GM18951 (cell line): ENCODE data around the gene MIS18A.

Experiments used
- POLR2A ChIP-seq: IDR thresholded peaks from 4 replicates; pipeline ENCODE4 v1.6.1; 2011; ENCODE audit warnings: mild to moderate bottlenecking; ENCODE audit not compliant: insufficient read length, insufficient read depth; ENCODE audit errors: extremely low read depth
- in situ Hi-C: fragments of 300-500 bp; cut with MboI; formaldehyde crosslinking; loops from one replicate; pipeline ENCODE4 v1.12.0; 2022; ENCODE audit warnings: low sequenced_read_pairs, mixed read lengths, inconsistent platforms; ENCODE audit not compliant: unreplicated experiment

Gene MIS18A

DNA sequence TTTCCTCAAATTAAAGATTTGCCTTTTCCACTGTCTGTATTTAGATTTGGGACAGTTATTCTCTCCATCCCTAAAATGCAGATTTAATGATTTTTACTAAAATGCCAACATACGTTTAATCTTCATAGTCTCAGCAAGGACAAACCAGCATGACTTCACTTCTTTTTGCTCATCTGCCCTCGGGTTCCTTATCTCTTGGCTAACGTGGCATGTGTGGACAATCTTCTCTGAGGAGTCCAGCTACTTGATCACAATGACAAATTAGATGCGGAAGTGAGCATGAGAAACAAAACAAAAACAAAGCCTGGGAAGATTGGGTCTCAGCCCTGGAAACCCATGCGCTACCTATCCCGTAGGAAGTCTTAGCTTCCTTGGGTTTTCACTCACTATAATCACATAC is 20.8 kb upstream of the MIS18A start:
- in situ Hi-C loops = no loop called here
- TF ChIP-seq POLR2A = no peak

DNA sequence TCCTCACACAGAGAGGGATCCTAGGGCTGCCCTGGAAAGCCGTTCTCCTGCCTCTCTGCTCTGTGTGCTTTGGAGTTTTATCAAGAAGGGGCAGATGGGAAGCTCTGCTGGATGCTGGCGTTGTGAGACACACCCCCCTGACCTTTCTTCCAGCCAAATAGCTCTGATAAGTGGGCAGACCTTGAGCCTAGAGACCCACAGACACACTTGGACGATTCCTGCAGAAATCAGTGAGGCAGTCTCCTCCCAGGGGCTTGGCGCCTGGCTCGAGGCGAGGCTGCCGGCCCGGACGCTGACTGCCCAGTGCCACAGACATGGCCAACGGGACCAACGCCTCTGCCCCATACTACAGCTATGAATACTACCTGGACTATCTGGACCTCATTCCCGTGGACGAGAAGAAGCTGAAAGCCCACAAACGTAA is 19.8 kb upstream of the MIS18A start, which contains the start of gene MRAP:
TSS of gene MRAP (plus strand) at position 198 of the 424 bp plus-strand sequence. CDS start at position 315, 117 bp downstream.
- in situ Hi-C loops = no loop called here

DNA sequence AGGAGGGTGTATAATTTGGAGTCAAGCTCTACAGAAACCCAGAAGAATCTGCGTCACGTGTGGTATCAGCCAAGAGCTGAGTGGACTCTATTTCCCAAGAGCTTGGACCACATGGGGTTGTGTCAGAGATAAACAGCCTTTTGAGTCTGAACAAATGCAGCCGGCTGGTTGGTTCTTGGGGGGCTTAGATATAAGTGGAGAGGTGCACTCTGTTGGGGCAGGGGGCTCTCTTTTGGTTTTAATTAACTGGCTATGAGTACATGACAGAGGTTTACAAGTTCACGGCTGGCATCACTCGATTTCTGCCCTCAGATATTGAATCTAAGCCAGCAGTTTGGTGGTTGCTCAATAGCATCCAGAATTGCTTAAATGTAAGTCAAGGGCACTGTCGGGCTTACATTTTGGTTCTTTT is 19.3 kb upstream of the MIS18A start:
- TF ChIP-seq POLR2A = no peak
- in situ Hi-C loops = no loop called here

More for the DNA sequence above, 19.8 kb upstream of the MIS18A start, which contains the start of gene MRAP:
- no peak for TF ChIP-seq POLR2A

DNA sequence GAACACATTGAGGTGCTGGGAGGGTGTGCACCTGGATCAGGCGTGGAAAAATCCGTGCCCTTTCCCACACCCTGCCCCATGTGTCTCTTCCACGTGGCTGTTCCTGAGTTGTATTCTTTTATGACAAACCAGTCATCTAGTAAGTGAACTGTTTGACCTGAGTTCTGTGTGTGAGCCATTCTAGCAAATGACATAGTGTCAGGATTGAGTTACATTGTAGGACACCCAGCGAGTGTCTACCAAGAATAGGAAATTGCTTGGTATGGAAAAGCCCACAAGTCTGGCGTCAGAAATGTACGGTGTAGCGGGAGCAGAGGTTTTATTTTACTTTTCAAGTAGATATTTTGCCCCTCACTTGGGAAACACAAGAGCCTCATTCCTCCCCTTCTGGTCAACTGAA is 18.6 kb upstream of the MIS18A start:
- TF ChIP-seq POLR2A = no peak
- in situ Hi-C loops = no loop called here

DNA sequence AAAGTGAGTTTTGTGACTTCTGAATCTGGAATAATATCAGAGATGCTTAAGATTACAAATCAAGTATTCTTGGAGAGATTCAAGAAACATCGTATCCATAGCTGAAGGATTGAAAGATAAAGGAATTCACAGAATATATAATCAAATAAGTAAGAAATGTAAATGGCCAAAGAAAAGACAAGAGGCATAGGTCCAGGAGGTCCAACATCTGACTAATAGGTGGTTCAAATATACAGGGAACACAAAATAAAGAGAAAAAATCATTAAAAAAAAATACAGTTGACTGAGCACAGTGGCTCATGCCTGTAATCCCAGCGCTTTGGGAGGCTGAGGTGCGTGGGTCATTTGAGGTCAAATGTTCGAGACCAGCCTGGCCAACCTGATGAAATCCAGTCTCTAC is 6.6 kb upstream of the MIS18A start:
- in situ Hi-C loops = no loop called here

DNA sequence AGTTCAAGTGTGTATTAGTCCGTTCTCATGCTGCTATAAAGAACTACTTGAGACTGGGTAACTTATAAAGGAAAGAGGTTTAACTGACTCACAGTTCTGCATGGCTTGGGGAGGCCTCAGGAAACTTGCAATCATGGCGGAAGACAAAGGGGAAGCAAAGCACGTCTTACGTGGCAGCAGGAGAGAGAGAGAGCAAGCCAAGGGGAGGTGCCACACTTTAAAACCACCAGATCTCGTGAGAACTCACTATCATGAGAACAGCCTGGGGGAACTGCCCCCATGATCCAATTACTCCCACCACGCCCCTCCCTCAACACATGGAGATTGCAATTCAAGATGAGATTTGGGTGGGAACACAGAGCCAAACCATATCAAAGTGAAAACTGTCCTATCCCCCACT is 4.1 kb upstream of the MIS18A start:
- in situ Hi-C loops = no loop called here
- no peak for TF ChIP-seq POLR2A

More for the DNA sequence above, 6.6 kb upstream of the MIS18A start:
- TF ChIP-seq POLR2A = no peak

DNA sequence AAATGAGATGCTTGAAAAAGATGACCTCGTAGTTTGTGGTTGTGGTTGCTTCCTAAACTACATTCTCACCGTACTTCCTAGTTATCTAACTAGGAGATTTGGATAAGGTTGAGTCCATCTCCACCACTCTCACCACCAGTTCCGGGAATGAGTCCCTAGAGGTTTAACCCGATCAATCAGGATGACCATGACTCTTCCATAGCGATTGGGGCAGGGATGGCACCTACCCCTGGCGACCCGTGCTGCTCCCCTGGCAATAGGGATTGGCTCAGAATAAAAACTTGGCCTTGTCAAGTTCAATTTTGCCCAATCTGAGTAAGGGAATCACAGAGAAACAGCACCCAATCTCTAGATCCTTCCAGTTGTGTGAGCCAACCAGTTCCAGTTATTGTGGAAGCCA is 2.7 kb upstream of the MIS18A start:
- in situ Hi-C loops = no loop called here
- no peak for TF ChIP-seq POLR2A

DNA sequence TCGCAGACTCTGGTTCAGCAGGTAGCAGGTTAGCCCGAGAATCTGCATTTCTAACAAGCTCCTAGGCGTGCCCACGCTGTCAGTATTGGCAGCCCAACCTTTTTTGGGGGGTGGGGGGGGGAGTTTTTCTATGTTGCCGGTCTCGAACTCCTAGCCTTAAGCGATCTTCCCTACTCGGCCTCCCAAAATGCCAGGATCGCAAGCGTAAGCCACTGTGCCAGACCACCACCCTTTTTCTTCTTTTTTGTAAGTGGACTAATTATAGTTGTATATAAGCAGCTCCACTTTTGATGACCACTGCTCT is 480 bp upstream of the MIS18A start:
- in situ Hi-C loops = no loop called here
- TF ChIP-seq POLR2A = no peak

DNA sequence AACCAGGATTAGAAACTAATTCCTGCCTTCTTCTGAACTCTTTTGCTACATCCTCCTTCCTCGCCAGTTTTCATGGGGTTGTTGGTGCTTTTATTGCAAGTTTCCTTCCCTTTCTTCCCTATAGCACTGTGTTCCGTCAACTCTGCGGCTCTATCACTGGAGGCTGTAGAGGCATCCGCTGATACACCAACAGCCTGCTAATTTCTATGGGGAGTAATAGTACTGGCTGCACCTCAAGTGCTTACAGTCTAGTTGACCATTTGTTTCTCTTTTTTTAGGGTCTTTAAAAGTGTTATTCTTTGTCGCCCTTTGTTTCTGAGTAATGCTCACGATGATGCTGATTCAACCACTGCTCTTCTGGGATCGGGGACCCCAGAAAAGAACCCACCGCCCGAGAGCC is 746 bp downstream of the MIS18A start:
- in situ Hi-C loops = no loop called here
- TF ChIP-seq POLR2A = no peak

DNA sequence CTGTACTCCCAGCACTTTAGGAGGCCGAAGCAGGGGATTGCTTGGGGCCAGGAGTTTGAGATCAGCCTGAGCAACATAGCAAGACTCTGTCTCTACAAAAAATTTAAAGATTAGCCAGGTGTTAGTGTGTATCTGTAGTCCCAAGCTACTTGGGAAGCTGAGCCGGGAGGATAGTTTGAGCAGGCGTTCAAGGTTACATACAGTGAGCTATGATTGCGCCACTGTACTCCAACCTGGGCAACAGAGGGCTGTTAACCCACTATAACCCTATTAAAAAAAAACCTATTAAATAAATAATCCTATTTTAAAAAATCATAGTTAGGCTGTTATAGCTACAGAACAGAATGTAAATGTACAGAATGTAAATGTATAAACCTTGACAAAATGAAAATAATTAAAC is 2.2 kb downstream of the MIS18A start:
- in situ Hi-C loops = no loop called here
- TF ChIP-seq POLR2A = no peak

DNA sequence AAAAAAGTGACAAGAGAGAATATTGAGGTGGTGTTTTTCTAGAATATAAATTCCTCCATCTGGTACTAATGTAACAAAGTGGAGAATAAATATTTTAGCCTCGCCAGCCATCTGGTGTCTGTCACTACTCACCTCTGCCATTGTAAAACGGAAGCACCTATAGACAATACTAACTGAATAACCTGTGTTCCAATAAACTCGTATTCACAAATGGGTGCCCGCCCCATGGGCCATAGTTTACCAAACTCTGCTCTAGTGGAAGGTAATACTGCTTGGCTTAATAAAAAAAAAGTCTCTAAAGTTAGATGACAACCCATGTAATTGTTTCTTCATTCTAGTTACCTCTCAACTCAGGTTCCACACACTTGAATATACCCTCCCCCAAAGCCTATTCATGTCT is 8.1 kb downstream of the MIS18A start:
- in situ Hi-C loops = loop anchor here (25.0 kb wide), 1 partner anchor 408 kb away; the partner anchor contains the start of gene HUNK
- no peak for TF ChIP-seq POLR2A

DNA sequence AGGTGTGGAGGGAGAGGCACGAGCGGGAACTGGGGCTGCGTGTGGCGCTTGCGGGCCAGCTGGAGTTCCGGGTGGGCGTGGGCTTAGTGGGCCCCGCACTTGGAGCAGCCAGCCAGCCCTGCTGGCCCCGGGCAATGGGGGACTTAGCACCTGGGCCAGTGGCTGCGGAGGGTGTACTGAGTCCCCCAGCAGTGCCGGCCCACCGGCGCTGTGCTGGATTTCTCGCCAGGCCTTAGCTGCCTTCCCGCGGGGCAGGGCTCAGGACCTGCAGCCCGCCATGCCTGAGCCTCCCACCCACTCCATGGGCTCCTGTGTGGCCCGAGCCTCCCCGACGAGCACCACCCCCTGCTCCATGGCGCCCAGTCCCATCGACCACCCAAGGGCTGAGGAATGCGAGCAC is 13.5 kb downstream of the MIS18A start:
- in situ Hi-C loops = loop anchor here (25.0 kb wide), 1 partner anchor 403 kb away; the partner anchor contains the start of gene HUNK

DNA sequence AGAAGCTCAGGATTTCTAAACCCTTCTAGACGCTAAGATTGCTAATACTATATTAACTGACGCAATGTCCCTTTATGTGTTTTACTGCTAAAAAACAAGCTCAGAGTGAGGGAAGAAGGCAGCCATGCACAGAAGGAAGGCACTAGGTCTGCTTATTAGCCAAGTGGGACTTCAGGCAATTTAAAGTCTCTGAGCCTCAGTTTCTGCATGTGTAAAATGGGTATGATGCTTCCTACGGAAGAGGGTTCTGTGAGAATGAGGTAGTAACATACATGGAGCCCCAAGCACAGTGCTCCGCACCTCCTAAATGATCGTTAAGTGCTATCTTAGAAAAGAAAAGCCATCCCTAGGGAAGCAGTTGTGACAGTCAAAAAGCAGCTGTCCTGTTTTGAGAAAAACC is 16.9 kb downstream of the MIS18A start:
- in situ Hi-C loops = loop anchor here (25.0 kb wide), 1 partner anchor 400 kb away; the partner anchor contains the start of gene HUNK
- no peak for TF ChIP-seq POLR2A

DNA sequence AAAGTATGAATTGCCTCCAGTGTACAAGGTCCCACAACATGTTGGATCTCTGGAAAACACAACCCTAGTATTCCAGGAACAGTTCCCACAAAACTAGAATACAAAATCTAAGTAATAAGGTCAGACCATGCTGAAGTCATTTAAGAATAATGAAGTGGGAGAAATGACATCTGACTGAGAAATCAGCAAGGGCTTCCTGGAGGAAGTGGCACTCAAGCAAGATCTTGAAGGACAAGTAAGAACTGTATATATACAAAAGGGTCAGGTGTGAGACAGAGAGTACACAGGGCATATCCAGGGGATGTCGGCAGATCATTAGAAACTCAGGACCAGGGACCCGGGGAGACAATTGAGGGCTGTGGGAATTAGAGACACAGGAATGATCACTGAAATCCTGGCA is 18.7 kb downstream of the MIS18A start:
- in situ Hi-C loops = loop anchor here (25.0 kb wide), 1 partner anchor 398 kb away; the partner anchor contains the start of gene HUNK
- TF ChIP-seq POLR2A = no peak

DNA sequence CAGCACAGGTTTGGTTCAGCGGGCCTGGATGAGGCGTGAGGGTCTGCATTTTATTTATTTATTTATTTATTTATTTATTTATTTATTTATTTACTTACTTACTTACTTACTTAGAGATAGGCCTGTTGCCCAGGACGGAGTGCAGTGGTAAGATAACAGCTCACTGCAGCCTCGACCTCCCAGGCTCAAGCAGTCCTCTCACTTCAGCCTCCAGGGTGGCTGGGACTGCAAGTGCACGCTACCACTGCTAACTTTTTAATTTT is 20.1 kb downstream of the MIS18A start:
- in situ Hi-C loops = loop anchor here (25.0 kb wide), 1 partner anchor 396 kb away; the partner anchor contains the start of gene HUNK

DNA sequence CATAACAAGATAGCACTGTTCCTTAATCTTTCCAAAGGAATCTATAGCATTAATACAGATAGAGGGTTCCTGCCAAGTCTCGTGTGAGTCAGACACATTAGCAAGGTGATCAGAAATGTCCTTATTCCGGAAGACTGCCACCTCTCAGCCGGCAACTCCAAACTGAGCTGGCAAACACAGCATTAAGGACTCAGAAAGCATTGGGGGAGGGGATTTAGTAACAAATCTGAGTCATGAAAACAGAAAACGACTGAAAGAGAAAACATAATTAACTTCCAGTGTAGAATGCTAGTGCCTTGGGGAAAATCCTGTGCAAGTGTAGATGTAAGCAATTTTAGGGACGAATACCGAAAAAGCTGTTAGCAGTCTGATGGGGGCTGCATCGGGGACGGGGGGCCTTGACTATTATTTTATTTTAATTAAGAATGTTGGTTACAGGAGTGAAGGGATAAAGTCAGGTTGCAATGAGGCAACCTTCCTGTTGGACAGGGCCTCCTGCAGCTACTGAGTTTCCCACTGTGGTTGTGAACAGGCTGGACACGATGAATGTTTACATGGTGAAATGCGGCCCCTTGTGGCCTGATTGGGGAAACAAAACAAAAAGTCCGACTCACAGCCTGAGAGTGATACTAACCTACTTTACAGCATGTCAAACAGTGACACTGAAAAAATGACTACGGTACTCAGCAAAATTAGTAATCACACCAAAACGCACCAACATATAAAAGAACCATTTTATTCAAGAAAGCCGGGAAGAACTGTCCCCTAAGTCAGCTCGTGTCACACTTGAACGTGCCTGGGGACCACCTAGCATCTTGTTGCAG is 20.7 kb downstream of the MIS18A start:
- in situ Hi-C loops = loop anchor here (25.0 kb wide), 1 partner anchor 396 kb away; the partner anchor contains the start of gene HUNK
- TF ChIP-seq POLR2A = no peak
